Bronchial epithelial cell (primary cell): ENCODE results near the gene NCSTN. TPM values are rescaled to one million over a fixed set of nuclear protein-coding genes. Genes with fewer than 3 reads are reported as not detected.
"Not testable (repeated sequence)": the region's sequence is repeated elsewhere in the genome, so short reads cannot be mapped to it uniquely, and the experiment has no call there.

Source experiments
- DNase-seq: peaks from one replicate; pipeline ENCODE4 v3.0.0-alpha.2; 2010; ENCODE audit warnings: low read depth
- FAIRE-seq: peaks from 2 replicates; lab custom pipeline; 2011; peaks lifted over from hg19 to GRCh38; lab: Jason Lieb, UNC
- H3K27me3 ChIP-seq: 2 replicates; pipeline ENCODE4 v1.5.1; 2011; ENCODE audit warnings: low read length; ENCODE audit not compliant: control insufficient read depth, insufficient read depth
- H3K36me3 ChIP-seq: 2 replicates; pipeline ENCODE4 v1.5.1; 2011; ENCODE audit warnings: low read length; ENCODE audit not compliant: control insufficient read depth, insufficient read depth
- H3K4me3 ChIP-seq: 2 replicates; pipeline ENCODE4 v1.5.1; 2011; ENCODE audit warnings: mild to moderate bottlenecking, low read depth, low read length, control low read depth
- total RNA-seq: library from RNA; depleted of rRNA; stranded (reverse); fragments of >200 nt; gene quantifications from 2 replicates; pipeline ENCODE4 v1.2.1, GENCODE V29; 2014
- TF ChIP-seq, protein P1 (sequence below): IDR thresholded peaks from 2 replicates; pipeline ENCODE4 v1.5.1; 2011; ENCODE audit warnings: mild to moderate bottlenecking, moderate library complexity, low read length, control low read depth, inconsistent platforms; ENCODE audit not compliant: insufficient read depth, severe bottlenecking

NCSTN gene
- total RNA-seq, 1 donor from 2014 or later = 27.9 TPM

DNA sequence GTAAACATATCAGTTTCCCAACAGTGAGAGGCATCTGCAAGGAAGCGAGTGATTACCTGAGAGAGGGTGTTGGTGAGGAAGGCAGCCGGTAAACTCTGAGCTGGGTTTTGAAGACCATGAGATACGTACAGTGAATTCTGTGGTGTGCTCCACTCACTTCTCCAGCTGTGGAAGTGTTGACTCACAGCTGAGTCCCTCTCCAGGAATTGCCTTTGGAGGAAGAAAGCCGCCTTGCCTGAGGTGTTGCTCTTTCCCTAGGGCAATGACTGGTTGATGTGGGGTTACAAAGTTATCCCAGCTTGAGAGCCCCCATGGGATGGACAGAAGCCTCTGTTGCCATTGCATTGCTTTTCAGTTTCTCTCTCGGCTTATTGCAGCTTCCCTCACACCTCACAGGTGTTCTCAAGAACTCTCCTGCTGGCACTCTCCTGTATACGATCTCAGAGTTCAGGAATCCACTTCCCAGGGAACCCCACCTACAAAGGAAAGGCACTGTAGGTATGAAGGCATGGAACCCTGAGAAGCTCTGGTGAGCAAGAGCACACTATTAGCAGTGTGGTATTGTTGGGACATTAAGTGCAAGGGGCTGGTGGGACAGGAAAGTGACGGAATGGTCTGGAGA is 34.5 kb downstream of the NCSTN start:
- no peak overlapping the region for H3K4me3 ChIP-seq
- DNase-seq (peak; percentile 63), FAIRE-seq (no peak)
- H3K36me3 ChIP-seq = no peaks in the 10 kb centered on the region
- peaks cover 3% of the 10 kb centered on the region for H3K27me3 ChIP-seq
- TF ChIP-seq, protein P1, sequence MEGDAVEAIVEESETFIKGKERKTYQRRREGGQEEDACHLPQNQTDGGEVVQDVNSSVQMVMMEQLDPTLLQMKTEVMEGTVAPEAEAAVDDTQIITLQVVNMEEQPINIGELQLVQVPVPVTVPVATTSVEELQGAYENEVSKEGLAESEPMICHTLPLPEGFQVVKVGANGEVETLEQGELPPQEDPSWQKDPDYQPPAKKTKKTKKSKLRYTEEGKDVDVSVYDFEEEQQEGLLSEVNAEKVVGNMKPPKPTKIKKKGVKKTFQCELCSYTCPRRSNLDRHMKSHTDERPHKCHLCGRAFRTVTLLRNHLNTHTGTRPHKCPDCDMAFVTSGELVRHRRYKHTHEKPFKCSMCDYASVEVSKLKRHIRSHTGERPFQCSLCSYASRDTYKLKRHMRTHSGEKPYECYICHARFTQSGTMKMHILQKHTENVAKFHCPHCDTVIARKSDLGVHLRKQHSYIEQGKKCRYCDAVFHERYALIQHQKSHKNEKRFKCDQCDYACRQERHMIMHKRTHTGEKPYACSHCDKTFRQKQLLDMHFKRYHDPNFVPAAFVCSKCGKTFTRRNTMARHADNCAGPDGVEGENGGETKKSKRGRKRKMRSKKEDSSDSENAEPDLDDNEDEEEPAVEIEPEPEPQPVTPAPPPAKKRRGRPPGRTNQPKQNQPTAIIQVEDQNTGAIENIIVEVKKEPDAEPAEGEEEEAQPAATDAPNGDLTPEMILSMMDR = no peak

GRCh38 chr1:160384812-160385211 is 41.6 kb downstream of the NCSTN start:
- not testable (repeated sequence) for H3K27me3 ChIP-seq, DNase-seq, H3K4me3 ChIP-seq, H3K36me3 ChIP-seq, FAIRE-seq

- FAIRE-seq, H3K27me3 ChIP-seq, H3K4me3 ChIP-seq, H3K36me3 ChIP-seq, DNase-seq: not testable (repeated sequence)
Measured at GRCh38 chr1:160388406-160388805, 45.2 kb downstream of the NCSTN start.

DNA sequence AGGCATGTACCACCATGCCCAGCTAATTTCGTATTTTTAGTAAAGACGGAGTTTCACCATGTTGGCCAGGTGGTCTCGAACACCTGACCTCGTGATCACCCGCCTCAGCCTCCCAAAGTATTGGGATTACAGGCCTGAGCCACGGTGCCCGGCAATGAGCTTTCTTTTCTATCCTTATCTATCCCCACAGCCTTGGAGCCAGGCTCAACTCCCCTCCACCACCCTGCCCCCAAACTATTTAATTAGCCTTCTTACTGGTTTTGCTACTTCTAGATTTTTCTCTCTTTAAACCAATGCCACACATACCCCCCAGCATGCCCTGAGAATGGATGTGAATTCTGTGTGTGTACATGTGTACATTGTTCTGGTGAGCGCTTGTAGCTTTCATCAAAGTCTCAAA is 51.5 kb downstream of the NCSTN start:
- DNase-seq (no peak), FAIRE-seq (no peak)
- Histone ChIP-seq H3K4me3 (no peak overlapping the region), H3K27me3 (no peaks in the 10 kb centered on the region), H3K36me3 (no peaks in the 10 kb centered on the region)
- TF ChIP-seq, protein P1 = no peak

GRCh38 chr1:160397651-160398050 is 54.5 kb downstream of the NCSTN start:
- Histone ChIP-seq H3K27me3 (no peaks in the 10 kb centered on the region), H3K4me3 (no peak overlapping the region), H3K36me3 (no peaks in the 10 kb centered on the region)
- DNase-seq = no peak
- TF ChIP-seq, protein P1 = no peak
- no peak for FAIRE-seq

- TF ChIP-seq, protein P1 = no peak
- DNase-seq = peak; percentile 83
- peak; percentile 60 for FAIRE-seq
- no peaks in the 10 kb centered on the region for H3K27me3 ChIP-seq
- no peak overlapping the region for H3K4me3 ChIP-seq
- no peaks in the 10 kb centered on the region for H3K36me3 ChIP-seq
Measured at GRCh38 chr1:160398823-160399222, 55.6 kb downstream of the NCSTN start.
